HG03280 (cell line): ENCODE data around the gene TRPM8.

Experiments used
- ATAC-seq: cut with Tn5 transposase; IDR thresholded peaks from one replicate; pipeline ENCODE4 v1.9.1; 2021; ENCODE audit warnings: mild to moderate bottlenecking, moderate library complexity; ENCODE audit not compliant: unreplicated experiment

Gene TRPM8

DNA sequence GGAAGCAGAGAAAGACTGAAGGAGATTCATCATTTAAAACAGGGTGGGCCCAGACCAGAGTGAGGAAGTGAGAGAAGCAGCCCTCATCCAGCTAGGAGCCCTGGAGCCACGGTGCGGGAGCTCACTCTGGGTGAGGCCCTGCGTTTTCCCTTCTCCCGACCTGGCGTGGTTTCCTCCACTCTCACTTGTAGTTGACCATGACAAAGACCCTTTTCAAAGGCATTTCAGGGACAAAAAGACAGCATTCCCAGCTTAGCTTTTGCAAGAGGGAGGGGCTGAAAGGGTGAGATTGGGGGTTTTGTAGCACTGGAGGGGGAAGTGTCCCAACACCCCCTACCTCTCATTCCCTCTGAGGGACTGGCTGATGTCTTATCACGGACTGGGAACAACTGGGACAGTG, 56.6 kb downstream of the TRPM8 start:
- no peak for ATAC-seq

DNA sequence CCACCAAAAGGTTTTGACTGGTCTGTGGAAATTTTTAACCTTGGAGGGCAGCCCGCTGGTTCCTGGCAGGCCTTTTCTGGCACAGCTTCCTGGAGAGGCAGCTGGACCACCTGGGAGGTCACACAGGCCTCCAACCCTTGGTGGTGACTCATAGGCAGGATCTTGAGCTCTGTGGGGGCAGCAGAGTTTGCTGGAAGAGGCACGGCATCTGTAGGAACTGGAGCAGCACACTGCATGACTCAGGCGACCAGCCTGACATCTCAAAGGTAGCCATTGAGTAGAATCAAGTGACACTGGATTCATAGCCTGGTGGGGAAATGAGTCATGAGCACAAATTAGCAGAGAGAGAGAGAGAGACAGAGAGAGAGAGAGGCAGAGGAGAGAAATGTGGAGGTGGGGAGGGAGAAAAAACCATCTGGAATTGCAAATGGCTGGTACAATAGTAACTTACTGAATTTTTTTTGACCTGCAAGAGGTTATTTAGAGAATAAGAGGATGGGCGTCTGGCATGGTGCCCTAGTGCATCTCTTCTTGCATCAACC, 57.4 kb downstream of the TRPM8 start:
- no peak for ATAC-seq

- no peak for ATAC-seq
Observed at GRCh38 chr2:233976087-233976486, 58.9 kb downstream of the TRPM8 start.

- ATAC-seq, result no peak
Observed at GRCh38 chr2:233976690-233977294, 59.6 kb downstream of the TRPM8 start.

- no peak for ATAC-seq
Observed at GRCh38 chr2:233977296-233977837, 60.2 kb downstream of the TRPM8 start.

DNA sequence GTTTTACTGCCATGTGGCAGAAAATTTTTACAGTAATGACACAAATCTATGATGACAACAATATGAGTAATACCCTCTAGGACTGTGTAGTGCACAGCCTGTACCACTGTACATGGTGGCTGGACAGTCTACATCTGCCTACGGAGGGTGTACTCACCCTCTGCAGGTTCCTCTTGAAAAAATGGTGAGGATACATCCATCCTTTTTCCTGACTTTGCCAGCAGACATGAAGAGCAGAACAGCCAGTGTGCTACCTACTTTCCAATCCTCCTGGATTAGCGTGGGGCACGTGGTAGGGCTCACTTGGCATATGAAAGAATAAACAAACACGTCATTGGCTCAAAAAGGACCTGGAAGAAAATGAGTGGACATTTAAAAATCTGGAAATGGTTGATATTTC, 62.6 kb downstream of the TRPM8 start:
- ATAC-seq, result no peak

DNA sequence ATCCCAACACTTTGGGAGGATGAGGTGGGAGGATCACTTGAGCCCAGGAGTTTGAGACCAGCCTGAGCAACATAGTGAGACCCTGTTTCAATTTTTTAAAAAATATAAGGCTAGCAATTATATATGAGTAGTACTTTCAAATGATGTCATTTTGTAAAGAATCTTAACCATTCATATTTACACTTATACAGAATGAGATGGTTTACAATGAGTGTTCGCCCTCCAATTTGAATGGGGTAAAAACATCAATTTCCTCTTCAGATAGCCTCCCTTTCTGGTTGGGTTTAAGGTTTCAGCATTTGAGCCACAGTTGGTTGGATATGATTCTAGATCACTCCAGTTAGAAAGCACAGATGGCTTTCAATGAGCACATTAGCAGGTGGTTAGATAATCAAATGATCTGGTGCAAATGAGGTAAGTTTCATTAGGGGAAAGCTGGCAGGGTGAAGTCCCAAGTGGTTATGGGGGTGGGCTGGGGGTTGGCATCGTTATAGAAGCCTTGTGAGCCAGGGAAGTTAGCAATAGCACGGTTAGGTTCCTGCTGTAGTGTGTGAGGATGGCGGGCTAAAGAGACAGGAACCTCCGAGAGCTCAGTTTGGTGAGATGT, 63.9 kb downstream of the TRPM8 start:
- ATAC-seq, result no peak

DNA sequence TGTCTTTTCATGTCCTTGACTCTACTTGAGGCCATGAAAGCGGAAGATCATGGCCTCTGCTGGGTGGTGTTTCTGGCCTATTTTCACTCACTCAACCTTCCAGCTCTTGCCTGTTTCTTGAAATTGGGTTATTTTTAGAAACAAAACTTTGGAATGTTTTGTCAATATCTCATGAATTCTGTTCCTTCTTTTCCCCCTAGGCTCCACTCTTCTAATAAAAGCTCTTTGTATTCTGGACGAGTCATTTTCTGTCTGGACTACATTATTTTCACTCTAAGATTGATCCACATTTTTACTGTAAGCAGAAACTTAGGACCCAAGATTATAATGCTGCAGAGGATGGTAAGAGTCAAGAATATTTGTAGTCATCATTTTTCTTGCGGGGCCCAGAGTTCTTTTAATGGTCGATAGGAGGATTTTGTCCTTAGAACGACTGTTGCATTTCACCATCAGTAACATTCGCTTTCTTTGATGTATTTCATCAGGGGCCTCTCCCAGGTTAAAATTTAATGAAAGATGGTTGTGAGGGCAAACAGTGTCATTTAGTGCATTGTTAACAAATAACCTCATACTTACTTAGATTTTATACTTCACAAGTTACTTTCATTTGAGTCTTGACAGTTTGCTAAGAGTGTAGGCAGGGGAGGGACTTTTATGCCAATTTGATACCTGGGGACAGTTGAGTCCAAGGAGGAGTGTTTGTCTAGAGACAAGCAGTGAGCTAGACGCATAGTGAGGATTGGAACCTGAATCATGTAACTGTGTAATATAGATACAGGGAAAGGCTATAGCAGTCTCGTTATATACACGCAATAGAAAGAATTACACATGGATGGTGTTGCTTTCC, 64.6 kb downstream of the TRPM8 start:
- no peak for ATAC-seq

GRCh38 chr2:233982421-233983121, 65.4 kb downstream of the TRPM8 start:
- ATAC-seq, result no peak

- no peak for ATAC-seq
Observed at GRCh38 chr2:233983445-233983844, 66.3 kb downstream of the TRPM8 start.

DNA sequence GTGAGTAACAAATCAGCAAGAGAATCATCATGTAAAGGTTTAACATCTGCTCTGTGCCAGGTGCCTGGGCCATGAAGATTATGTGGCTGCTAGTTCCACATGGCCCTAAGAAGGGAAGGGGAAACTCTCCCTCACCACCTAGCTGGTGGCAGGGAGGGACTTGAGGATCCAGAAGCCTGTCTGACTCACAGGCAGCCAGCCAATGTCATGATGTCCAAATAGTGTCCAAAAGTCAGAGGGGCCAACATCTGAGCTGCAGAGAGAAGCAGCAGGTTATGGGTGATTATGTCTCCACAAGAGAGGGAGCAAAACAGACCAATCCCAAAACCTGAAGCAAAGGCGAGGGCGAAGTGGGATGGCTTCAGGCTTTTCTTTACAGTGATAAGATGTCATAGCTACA, 71.4 kb downstream of the TRPM8 start:
- no peak for ATAC-seq

DNA sequence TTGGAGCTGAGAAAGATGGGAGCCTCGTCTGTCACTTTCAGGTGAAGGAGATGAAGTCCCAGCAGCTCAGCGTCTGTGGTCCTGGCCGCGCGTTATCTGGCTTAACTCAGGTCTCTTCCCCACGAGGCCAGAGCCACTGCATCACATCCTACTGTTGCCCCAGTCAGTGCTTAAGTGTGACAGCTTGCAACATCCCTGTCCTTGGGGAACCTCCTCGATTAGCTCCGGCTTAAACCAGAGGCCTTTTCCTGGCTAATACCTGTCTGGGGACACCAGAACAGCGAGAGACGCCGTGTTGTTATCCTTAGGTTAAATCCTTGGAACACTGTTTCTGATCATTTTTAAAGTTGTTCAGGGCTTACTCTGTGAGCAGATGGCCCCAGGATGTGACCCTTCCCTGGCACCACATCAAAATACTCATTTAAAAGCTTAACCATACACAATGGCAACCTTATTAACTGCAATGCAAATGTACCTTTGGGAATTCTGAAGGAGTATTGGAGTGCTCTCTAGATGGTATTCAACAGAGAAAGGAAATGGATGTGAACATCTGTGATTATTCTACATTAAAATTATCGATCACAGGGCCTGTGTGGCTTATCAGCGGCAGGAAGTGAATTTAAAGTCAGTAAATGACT, 72.2 kb downstream of the TRPM8 start:
- no peak for ATAC-seq

GRCh38 chr2:233990261-233990798, 73.2 kb downstream of the TRPM8 start:
- ATAC-seq, result no peak

DNA sequence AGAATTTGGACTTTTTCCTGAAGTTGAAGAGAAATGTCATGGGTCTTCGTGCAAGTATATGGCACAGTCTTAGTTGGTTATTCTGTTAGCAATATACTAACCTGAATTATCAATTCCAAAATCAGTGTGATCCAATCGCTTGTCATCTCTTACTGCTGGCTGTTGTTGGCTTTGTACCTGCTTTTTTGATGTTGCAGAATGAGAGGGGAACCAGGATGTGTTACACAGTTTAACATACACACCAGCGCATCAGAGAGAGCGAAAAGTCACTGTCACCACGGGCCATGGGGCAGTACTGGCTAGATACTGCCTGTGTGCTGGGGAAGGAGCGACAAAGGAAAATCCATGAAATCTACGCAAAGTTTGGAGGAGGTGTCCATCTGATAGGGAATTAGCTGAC, 74.0 kb downstream of the TRPM8 start:
- no peak for ATAC-seq

- no peak for ATAC-seq
Observed at GRCh38 chr2:233992513-233993217, 75.5 kb downstream of the TRPM8 start.

- ATAC-seq, result no peak
Observed at GRCh38 chr2:233993461-233993860, 76.3 kb downstream of the TRPM8 start.

GRCh38 chr2:233994151-233994550, 77.0 kb downstream of the TRPM8 start:
- ATAC-seq, result no peak

- no peak for ATAC-seq
Observed at GRCh38 chr2:233996000-233996399, 78.8 kb downstream of the TRPM8 start.

GRCh38 chr2:233996461-233996860, 79.3 kb downstream of the TRPM8 start:
- no peak for ATAC-seq

DNA sequence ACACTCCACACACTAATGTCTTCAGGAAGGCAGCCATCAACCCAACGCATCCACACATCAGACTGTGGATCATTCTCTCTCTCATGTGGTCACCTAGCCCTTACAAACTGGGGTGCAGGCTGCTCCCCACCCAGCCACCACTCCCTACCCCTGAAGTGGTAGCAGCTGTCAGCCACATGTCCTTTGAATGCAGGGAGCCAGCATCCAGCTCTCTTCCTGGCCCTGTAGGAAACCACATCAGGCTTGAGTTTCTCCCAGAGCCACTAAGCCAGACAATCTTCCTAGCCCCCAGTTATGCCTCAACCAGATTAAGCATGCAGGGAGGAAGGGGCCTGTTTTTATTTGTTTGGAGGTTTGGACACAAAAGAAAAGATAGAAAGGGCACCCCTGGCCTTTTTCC, 80.5 kb downstream of the TRPM8 start:
- no peak for ATAC-seq
